ENCODE results near the gene GPR176.

DNA sequence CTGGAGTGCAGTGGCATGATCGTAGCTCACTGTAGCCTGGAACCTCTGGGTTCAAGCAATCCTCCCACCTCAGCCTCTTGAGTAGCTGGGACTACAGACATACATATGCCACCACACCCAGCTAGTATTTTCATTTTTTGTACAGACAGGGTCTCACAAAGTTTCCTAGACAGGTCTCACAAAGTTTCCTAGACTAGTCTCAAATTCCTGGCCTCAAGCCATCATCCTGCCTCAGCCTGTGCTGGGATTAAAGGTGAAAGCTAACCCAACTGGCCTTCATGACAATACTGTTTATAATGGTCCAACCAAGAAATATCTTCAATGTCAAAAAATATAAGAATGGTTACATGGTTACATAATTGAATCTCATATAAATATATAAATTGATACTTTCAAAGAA, 24.0 kb downstream of the GPR176 start:
- TF ChIP-seq, protein P1, sequence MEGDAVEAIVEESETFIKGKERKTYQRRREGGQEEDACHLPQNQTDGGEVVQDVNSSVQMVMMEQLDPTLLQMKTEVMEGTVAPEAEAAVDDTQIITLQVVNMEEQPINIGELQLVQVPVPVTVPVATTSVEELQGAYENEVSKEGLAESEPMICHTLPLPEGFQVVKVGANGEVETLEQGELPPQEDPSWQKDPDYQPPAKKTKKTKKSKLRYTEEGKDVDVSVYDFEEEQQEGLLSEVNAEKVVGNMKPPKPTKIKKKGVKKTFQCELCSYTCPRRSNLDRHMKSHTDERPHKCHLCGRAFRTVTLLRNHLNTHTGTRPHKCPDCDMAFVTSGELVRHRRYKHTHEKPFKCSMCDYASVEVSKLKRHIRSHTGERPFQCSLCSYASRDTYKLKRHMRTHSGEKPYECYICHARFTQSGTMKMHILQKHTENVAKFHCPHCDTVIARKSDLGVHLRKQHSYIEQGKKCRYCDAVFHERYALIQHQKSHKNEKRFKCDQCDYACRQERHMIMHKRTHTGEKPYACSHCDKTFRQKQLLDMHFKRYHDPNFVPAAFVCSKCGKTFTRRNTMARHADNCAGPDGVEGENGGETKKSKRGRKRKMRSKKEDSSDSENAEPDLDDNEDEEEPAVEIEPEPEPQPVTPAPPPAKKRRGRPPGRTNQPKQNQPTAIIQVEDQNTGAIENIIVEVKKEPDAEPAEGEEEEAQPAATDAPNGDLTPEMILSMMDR (tag by site-specific recombination; IDR thresholded peaks at IDR 0.05), result no peak
- TF ChIP-seq PRDM1 (tag by site-specific recombination; IDR thresholded peaks at IDR 0.05), result no peak
- no peak for TF ChIP-seq BCL11A (tag by site-specific recombination; IDR thresholded peaks at IDR 0.05; ENCODE audit: low read depth)
- no peak for TF ChIP-seq ZNF416 (tag by site-specific recombination; IDR thresholded peaks at IDR 0.05)
- TF ChIP-seq, protein P2, sequence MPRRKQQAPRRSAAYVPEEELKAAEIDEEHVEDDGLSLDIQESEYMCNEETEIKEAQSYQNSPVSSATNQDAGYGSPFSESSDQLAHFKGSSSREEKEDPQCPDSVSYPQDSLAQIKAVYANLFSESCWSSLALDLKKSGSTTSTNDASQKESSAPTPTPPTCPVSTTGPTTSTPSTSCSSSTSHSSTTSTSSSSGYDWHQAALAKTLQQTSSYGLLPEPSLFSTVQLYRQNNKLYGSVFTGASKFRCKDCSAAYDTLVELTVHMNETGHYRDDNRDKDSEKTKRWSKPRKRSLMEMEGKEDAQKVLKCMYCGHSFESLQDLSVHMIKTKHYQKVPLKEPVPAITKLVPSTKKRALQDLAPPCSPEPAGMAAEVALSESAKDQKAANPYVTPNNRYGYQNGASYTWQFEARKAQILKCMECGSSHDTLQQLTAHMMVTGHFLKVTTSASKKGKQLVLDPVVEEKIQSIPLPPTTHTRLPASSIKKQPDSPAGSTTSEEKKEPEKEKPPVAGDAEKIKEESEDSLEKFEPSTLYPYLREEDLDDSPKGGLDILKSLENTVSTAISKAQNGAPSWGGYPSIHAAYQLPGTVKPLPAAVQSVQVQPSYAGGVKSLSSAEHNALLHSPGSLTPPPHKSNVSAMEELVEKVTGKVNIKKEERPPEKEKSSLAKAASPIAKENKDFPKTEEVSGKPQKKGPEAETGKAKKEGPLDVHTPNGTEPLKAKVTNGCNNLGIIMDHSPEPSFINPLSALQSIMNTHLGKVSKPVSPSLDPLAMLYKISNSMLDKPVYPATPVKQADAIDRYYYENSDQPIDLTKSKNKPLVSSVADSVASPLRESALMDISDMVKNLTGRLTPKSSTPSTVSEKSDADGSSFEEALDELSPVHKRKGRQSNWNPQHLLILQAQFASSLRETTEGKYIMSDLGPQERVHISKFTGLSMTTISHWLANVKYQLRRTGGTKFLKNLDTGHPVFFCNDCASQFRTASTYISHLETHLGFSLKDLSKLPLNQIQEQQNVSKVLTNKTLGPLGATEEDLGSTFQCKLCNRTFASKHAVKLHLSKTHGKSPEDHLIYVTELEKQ (tag by site-specific recombination; IDR thresholded peaks at IDR 0.05; ENCODE audit: borderline replicate concordance), result no peak
- TF ChIP-seq TCF7L2 (IDR thresholded peaks at IDR 0.05; ENCODE audit: borderline replicate concordance, low read depth, low read length), result no peak
- TF ChIP-seq, protein P3, sequence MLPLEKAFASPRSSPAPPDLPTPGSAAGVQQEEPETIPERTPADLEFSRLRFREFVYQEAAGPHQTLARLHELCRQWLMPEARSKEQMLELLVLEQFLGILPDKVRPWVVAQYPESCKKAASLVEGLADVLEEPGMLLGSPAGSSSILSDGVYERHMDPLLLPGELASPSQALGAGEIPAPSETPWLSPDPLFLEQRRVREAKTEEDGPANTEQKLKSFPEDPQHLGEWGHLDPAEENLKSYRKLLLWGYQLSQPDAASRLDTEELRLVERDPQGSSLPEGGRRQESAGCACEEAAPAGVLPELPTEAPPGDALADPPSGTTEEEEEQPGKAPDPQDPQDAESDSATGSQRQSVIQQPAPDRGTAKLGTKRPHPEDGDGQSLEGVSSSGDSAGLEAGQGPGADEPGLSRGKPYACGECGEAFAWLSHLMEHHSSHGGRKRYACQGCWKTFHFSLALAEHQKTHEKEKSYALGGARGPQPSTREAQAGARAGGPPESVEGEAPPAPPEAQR (tag by site-specific recombination; IDR thresholded peaks at IDR 0.05), result no peak
- no peak for TF ChIP-seq ZNF830 (tag by site-specific recombination; IDR thresholded peaks at IDR 0.05; ENCODE audit: low read depth)
- no peak for TF ChIP-seq ZNF155 (tag by site-specific recombination; IDR thresholded peaks at IDR 0.05)
- TF ChIP-seq ZNF121 (tag by site-specific recombination; IDR thresholded peaks at IDR 0.05), result no peak
- no peak for TF ChIP-seq ZNF426 (tag by site-specific recombination; IDR thresholded peaks at IDR 0.05)
- no peak for TF ChIP-seq ZNF561 (tag by site-specific recombination; IDR thresholded peaks at IDR 0.05; ENCODE audit: borderline replicate concordance)
